Osteocyte (in vitro differentiated cells): ENCODE results near the gene IL4I1. TPM values are rescaled to one million over a fixed set of nuclear protein-coding genes. Genes with fewer than 3 reads are reported as not detected.

Experiments used
- DNase-seq: peaks from one replicate; pipeline ENCODE4 v3.0.0; 2021; ENCODE audit warnings: mixed read lengths; ENCODE audit not compliant: unreplicated experiment; ENCODE audit errors: extremely low spot score
- H3K27ac Mint-ChIP-seq: one replicate; pipeline ENCODE4 v1.8.0; 2021; ENCODE audit warnings: mild to moderate bottlenecking, mixed read lengths; ENCODE audit not compliant: unreplicated experiment
- H3K27me3 Mint-ChIP-seq: one replicate; pipeline ENCODE4 v1.8.0; 2021; ENCODE audit warnings: mixed read lengths; ENCODE audit not compliant: unreplicated experiment
- H3K36me3 Mint-ChIP-seq: one replicate; pipeline ENCODE4 v1.8.0; 2021; ENCODE audit warnings: mixed read lengths; ENCODE audit not compliant: unreplicated experiment
- H3K4me1 Mint-ChIP-seq: one replicate; pipeline ENCODE4 v1.8.0; 2021; ENCODE audit warnings: mixed read lengths; ENCODE audit not compliant: unreplicated experiment
- H3K4me3 Mint-ChIP-seq: one replicate; pipeline ENCODE4 v1.8.0; 2021; ENCODE audit warnings: mild to moderate bottlenecking, moderate library complexity, mixed read lengths; ENCODE audit not compliant: unreplicated experiment
- H3K9me3 Mint-ChIP-seq: one replicate; pipeline ENCODE4 v1.8.0; 2021; ENCODE audit warnings: mixed read lengths; ENCODE audit not compliant: unreplicated experiment
- CTCF ChIP-seq: fragments of 200-600 bp; sonication (generic); IDR thresholded peaks from 2 replicates; pipeline ENCODE4 v1.5.0; 2021; ENCODE audit warnings: antibody characterized with exemption, mild to moderate bottlenecking, moderate library complexity
- total RNA-seq: library from RNA; stranded (reverse); gene quantifications from 2 replicates; pipeline ENCODE4 v1.2.1, GENCODE V29; 2021

IL4I1 gene
- total RNA-seq, 1 donor from 2014 or later: not detected

GRCh38 chr19:49871349-49871985 is 25.2 kb downstream of the IL4I1 start:
- no peaks in the 10 kb centered on the region for H3K27me3 Mint-ChIP-seq
- H3K4me1 Mint-ChIP-seq: peaks cover 32% of the 10 kb centered on the region
- no peak for DNase-seq
- H3K9me3 Mint-ChIP-seq: no peaks in the 10 kb centered on the region
- H3K27ac Mint-ChIP-seq: no peak overlapping the region
- H3K4me3 Mint-ChIP-seq: peak overlapping the region; percentile 48
- TF ChIP-seq CTCF: no peak
- peaks cover 4% of the 10 kb centered on the region for H3K36me3 Mint-ChIP-seq

DNA sequence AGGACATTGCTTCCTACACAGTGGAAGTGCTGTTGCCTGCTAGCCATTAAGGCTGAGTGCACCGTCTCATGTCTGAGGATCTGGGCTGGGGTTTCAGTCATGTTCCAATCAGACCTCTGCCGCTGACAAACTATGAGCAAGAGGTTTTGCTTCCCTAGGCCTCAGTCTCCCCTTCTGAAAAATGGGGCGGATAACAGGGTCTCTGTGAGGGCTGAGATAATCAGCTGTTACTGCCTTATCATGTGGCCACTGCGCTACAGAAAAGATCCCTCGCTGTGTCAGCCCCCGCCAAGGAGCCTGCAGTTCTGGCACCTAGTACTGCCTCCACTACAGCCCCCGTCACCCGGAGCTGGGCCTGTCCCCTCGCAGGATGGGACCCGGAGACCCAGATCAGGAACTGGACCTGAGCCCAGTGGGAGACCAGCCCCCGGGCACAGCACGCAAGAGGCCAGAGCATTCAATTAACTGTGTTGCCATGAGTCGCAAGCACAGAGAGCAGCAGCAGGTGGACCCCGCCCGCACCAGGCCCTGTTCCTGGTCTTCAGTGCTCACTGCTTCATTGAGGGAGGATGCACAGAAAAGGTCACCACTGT is 26.3 kb downstream of the IL4I1 start:
- Mint-ChIP-seq H3K4me1 (peaks cover 37% of the 10 kb centered on the region), H3K27ac (no peak overlapping the region), H3K9me3 (no peaks in the 10 kb centered on the region), H3K27me3 (no peaks in the 10 kb centered on the region), H3K36me3 (peaks cover 4% of the 10 kb centered on the region), H3K4me3 (no peak overlapping the region)
- no peak for DNase-seq
- no peak for TF ChIP-seq CTCF

- no peak for TF ChIP-seq CTCF
- Mint-ChIP-seq H3K4me3 (no peak overlapping the region), H3K27ac (no peak overlapping the region)
These were observed 27.0 kb downstream of the IL4I1 start for GRCh38 chr19:49869484-49870308.

DNA sequence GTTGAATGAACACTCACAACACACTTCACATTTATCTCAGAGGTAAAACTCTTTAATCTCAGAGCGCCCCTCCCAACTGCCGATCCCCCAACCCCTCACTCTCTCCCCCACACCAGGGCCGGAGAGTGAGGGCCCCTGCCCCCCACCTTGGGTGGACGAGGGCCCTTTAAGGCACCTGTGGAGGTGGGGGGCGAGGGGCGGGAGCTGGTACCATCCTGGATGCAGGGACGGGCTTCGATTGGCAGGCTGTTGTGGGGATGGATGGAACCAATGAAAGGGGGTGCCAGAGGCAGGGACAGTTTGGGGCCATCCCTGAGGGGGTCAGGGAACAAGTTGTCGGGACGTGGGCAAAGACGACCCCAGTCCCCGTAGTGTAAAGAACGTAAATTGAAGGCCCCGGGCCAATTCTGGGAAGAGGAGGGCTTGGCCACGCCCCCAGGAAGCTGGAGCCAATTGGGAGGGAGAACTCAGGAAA is 27.6 kb downstream of the IL4I1 start:
- no peaks in the 10 kb centered on the region for H3K27me3 Mint-ChIP-seq
- H3K9me3 Mint-ChIP-seq: no peaks in the 10 kb centered on the region
- H3K4me1 Mint-ChIP-seq: peaks cover 36% of the 10 kb centered on the region
- H3K36me3 Mint-ChIP-seq: peaks cover 7% of the 10 kb centered on the region
- H3K27ac Mint-ChIP-seq: no peak overlapping the region
- no peak for TF ChIP-seq CTCF
- no peak for DNase-seq
- no peak overlapping the region for H3K4me3 Mint-ChIP-seq

More at GRCh38 chr19:49869484-49870308, 27.0 kb downstream of the IL4I1 start:
- Mint-ChIP-seq H3K9me3 (no peaks in the 10 kb centered on the region), H3K4me1 (peaks cover 36% of the 10 kb centered on the region), H3K27me3 (no peaks in the 10 kb centered on the region), H3K36me3 (peaks cover 7% of the 10 kb centered on the region)
- peak; percentile 99 for DNase-seq
